GM20000 (cell line): ENCODE measurements around the gene EPHA6.
"Not testable (repeated sequence)": the region's sequence is repeated elsewhere in the genome, so short reads cannot be mapped to it uniquely, and the experiment has no call there.

Source experiments
- DNase-seq: peaks from one replicate; pipeline ENCODE4 v3.0.0; 2012; ENCODE audit warnings: low spot score
- TF ChIP-seq, protein P1 (sequence below): IDR thresholded peaks from 2 replicates; pipeline ENCODE4 v1.5.1; 2012; ENCODE audit warnings: mild to moderate bottlenecking, control low read depth; ENCODE audit errors: extremely low read depth, missing control alignments

Gene EPHA6

DNA sequence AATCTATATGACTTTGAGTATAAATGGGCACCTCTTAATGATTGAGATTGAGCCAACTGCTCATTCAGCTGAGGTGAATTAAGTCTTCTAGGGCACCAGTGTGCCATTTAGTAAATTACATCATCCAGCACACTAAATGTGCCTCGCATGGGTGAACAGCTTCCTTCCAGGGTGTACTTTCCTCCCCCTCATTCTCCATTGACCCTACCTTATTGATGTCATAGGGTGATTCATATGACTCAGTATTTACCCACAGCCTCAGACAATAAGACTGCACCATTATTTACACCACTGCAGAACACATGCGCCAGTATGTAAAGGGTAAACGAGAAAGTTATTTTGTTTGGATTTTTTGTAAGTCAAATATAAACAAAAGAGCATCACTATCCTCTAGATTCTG lies 765.0 kb downstream of the EPHA6 start:
- DNase-seq, result no peak
- TF ChIP-seq, protein P1, sequence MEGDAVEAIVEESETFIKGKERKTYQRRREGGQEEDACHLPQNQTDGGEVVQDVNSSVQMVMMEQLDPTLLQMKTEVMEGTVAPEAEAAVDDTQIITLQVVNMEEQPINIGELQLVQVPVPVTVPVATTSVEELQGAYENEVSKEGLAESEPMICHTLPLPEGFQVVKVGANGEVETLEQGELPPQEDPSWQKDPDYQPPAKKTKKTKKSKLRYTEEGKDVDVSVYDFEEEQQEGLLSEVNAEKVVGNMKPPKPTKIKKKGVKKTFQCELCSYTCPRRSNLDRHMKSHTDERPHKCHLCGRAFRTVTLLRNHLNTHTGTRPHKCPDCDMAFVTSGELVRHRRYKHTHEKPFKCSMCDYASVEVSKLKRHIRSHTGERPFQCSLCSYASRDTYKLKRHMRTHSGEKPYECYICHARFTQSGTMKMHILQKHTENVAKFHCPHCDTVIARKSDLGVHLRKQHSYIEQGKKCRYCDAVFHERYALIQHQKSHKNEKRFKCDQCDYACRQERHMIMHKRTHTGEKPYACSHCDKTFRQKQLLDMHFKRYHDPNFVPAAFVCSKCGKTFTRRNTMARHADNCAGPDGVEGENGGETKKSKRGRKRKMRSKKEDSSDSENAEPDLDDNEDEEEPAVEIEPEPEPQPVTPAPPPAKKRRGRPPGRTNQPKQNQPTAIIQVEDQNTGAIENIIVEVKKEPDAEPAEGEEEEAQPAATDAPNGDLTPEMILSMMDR, result no peak

DNA sequence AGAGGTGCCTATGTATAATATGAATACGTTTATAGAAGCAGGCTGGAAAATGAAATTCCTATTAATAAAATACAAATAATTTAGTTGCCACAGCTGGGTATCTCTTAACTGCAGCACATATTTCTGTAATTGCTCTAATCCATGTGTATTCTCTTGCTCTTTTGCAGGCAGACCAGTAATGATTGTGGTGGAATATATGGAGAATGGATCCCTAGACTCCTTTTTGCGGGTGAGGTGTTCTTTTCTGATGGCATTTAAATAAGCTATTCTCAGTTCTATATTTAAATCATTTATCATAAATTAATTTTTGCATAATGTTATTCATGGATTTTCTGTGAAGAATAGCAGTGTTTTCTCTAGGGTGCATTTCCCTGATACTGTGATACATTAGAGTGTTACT lies 796.2 kb downstream of the EPHA6 start:
- TF ChIP-seq, protein P1, result no peak
- no peak for DNase-seq

DNA sequence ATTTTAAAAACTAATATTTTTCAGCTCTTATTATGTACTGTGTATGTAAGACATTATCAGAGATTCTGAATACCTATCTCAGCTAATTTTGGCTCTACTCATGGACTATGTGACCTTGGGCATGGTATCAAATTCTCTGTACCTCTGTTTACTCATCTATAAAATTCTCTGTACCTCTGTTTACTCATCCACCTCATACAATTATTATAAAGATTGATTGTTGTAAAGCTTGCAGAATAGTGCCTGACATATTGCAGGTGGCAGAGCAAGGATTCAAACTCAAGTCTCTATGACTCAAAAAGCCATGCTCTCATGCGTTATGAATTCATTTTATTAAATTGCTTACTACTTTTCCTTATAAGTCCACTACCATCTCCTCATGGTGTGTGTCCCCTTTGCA lies 798.2 kb downstream of the EPHA6 start:
- TF ChIP-seq, protein P1, result no peak
- DNase-seq, result no peak

DNA sequence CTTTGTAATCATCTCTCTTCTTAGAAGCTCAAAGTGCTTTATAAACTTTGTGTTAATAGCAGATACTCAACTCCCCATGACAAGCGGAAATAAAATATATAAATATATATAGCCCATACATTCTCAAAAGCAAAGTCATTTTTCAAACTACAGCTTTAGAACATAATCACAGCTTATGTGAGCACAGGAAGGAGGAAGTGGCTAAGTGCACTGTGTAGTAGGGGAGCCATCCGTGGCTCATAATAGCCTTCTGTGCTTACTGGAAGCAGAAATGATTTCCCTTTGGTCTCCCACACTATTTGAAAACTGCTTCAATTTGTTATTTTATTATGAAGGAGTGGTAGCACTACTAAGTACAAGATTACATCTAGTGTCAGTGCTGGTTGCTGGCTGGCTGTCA lies 798.7 kb downstream of the EPHA6 start:
- TF ChIP-seq, protein P1, result no peak
- no peak for DNase-seq

DNA sequence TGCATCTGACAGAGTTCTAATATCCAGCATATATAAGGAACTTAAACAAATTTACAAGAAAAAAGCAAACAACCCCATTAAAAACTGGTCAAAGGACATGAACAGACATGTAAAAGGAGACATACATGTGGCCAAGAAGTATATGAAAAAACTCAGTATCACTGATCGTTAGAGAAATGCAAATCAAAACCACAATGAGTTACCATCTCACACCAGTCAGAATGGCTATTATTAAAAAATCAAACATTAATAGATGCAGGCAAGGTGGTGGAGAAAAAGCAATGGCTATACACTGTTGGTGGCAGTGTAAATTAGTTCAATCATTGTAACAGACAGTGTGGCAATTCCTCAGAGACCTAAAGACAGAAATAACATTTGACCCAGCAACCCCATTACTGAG lies 806.1 kb downstream of the EPHA6 start:
- not testable (repeated sequence) for DNase-seq

DNA sequence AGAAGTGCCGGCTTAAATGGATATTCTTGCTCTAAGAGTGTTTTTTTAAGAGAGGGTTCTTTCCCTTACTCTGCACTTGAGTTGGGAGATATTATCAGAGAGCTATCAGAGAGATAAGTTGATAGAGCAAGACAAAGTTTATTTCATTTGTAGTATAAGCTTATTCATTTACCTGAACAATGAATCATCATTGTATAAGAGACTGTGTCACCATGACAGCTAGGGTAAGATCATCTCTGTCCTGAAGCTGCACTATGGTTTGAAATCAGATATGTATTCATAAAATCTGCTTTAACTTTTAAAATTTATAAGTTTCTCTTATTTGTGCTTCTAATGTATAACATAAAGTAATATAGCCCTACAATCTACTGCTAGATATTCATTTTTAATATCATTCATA lies 822.1 kb downstream of the EPHA6 start:
- TF ChIP-seq, protein P1, result no peak
- DNase-seq, result no peak

DNA sequence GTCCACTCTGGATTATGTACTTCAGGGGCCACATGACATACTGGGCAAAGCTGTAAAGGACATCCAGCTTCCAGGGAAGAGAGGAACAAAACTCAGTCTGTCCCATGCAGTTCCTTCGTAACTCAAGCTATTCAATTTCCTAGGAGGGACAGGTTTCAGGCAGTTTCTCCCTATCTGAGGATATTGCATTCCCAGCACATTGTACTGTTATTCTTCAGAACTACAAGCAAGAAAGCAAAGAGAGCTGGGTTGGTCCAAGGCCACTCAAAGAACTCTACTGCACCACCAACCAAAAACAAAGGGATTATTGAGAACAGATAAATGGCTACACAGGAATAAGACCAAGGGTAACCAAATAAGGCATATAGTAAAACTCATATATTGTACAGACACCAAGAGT lies 832.5 kb downstream of the EPHA6 start:
- DNase-seq, result no peak
- TF ChIP-seq, protein P1, result no peak

DNA sequence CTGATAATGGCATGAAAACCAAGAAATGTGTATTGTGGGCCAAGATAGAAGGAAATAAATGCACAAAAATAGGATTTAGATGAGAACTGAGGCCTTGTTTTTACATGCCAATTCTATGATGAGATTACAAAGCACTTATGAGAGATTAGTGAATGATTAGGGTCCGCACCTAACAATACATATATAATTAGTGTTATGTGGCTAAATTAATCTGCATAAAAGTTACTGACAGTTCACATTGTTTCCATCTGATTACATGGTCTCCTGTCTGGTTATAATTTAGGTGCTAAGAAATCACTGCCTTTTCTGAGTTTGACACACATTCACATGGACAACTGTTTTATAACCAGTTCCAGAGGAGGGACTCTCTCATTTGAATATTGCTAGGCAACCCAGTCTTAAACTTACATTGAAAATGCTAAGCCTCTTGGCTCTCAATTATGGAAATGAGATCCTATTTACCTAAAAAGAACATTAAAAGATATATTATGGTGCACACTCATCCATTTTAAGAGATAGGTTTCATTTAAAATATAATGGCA lies 833.1 kb downstream of the EPHA6 start:
- DNase-seq, result no peak
- TF ChIP-seq, protein P1, result no peak
